NCI-H748 treated with DMSO at 0.1 percent for 48 hours (cell line): ENCODE data around the gene CFAP410.
"Not testable (repeated sequence)": the region's sequence is repeated elsewhere in the genome, so short reads cannot be mapped to it uniquely, and the experiment has no call there.

Experiments used
- DNase-seq: peaks from one replicate; lab custom pipeline; 2025; lab: John Stamatoyannopoulos, UW

CFAP410 gene

GRCh38 chr21:44368711-44369446 lies 29.7 kb upstream of the CFAP410 start:
- DNase-seq: no peak

GRCh38 chr21:44366586-44367211 lies 27.5 kb upstream of the CFAP410 start:
- DNase-seq: no peak

DNA sequence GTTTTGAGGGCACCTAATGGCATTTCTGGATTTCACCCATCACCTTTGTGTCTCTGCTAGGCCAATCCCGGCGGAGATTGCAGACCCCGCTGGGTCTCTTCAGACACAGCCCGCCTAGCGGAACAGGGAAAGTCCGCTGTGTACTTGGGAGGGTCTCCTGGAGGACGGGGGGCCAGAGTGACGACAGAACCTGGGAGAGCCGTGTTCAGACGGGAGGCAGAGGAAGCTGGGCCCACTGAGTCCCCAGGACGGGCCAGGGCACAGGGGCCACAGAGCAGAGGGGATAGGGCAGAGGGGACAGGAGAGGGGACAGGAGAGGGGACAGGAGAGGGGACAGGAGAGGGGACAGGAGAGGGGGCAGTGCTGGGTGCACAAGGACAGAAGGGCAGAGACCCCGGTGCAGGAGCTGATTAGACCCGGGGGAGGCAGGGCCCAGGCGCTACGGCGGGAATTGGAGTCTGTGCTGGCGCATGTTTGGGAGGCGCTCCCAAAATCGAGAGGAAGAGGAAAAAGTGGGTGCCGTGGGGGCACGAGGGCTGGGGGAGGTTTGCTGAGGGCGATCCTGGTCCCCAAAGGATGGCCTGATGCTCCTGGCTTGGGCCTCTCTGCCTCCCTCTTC lies 26.9 kb upstream of the CFAP410 start:
- no peak for DNase-seq

DNA sequence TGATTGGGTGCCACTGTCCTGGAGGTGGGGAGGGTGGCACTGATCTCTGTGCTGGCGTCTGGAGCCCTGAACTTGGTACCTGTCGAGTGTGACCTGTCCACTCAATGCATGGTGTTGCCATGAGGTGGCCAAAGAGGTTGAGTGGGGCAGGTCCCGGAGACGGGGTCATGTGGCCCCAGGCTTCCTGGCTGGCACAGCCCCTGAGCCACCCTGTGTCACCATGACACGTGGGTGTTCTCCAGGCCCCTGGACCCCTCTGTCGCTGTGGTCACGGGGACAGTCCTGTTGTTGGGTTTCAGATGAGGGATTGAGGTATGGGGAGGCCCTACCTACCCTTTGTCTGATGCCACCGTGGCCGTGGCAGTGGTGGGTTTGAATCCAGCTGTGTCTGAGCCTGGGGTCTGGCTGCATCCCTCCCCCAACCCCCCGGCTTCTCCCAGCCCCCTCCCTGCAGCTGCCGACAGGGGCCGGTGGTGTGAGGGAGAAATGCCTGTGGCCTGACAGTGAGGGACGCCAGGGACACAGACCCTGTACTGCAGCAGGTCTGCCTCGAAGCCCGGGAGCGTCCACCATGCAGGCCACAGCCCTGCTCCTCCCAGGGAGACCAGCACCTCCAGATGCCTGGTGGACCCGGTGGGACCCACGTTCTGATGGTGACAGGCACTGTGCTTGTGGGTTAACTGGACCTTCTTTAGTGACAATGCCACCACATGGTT lies 26.2 kb upstream of the CFAP410 start:
- DNase-seq: no peak

DNA sequence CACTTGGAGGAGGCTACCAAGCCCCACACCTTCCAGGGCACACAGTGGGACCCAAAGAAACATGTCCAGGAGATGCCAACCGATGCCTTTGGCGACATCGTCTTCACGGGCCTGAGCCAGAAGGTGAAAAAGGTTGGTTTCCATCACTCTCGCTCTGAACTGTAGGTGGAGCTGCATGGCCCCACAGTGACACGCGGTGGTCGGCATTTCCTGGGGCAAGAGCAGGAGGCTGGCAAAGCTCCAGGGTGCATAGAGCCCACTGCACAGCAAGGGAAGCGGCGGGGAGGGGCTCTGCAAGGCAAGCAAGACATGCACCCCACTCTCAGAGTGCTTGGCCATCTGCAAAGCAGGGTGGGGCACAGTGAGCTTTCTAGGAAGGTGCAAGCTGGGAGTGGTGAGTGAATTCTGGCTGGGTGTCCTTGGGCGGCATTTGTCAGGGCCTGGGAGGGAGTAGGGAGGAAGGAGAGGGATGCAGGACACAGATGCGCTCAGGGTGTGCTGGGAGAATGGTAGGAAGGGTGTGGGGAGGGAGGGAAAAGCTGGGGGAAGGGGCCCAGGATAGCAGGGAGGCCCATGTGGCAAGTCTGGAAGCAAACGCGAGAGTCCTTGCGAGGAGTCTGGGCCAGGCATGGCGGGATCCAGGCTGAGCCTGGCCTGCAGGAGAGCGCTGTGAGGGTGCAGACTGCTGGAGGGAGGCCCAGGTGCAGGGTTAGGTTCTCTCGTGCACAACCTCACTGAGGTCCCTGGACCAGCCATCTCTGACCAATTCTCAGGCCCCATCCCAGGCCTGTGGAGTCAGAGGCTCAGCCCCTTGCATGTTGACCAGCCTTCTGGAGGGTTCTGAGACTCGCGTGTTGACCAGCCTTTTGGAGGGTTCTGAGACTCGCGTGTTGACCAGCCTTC lies 25.2 kb upstream of the CFAP410 start:
- DNase-seq: no peak

DNA sequence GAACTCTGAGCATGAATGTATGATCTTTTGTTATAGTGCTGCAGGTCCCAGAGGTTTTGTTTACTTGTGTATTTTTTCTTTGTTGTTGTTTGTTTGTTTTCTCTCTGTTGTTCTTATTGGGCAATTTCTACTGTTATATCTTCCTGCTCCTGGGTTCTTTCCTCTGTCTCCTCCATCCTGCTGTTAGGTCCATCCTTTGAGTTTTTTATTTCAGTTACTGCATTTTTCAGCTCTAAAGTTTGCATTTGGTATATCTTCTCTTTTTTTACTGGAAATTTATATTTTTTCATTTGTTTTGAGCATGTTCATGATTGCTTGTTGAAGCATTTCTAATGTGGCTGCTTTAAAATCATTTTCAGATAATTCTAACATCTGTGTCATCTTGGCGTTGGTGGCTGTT lies 24.1 kb upstream of the CFAP410 start:
- DNase-seq: no peak

DNA sequence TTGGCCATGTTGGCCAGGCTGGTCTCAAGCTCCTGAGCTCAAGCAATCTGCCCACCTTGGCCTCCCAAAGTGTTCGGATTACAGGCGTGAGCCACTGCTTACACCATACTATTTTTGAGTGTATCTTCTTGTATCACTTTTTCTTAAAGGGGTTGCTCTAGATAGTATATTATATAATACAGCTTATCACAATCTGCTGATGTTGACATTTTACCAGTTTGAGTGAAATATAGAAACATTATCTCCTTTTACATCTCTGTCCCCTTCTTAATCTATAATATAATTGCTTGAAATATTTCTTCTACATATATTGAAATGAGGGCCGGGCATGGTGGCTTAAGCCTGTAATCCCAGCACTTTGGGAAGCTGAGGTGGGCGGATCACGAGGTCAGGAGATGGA lies 22.7 kb upstream of the CFAP410 start:
- DNase-seq: not testable (repeated sequence)

DNA sequence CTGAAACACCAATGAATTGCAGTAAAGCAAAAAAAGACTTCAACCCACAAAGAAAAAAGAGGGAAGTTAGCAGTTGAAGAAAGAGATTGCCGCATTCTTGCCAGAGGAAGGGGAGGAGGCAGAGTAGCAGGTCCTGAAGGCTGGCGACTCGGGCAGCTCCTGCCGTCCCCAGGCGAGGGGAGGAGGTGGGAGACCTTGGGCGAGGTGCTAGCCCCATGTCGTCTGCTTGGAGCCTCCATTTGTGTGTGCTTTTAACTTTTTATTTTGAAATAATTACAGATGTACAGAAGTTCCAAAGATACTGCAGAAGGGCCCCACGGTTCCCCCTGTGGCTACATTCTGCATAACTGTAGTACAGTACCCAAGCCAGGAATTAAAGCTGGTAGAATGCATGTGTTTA lies 21.0 kb upstream of the CFAP410 start:
- DNase-seq: no peak

DNA sequence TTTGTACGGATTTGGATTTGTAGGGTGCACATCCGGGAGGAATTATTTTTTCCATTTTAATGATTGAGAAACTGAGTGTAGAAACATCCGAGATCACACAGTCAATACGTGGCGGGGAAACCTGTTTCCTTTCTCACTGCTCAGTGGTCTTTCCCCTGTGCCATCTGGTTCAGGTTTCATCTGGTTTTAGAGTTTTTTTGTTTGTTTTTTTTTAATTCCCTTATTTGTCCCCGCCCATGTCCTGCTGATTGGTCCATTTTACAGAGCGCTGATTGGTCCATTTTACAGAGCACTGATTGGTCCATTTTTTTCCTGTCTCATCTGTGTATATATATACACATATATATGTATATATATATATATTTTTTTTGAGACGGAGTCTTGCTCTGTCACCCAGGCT lies 20.2 kb upstream of the CFAP410 start:
- DNase-seq: no peak

DNA sequence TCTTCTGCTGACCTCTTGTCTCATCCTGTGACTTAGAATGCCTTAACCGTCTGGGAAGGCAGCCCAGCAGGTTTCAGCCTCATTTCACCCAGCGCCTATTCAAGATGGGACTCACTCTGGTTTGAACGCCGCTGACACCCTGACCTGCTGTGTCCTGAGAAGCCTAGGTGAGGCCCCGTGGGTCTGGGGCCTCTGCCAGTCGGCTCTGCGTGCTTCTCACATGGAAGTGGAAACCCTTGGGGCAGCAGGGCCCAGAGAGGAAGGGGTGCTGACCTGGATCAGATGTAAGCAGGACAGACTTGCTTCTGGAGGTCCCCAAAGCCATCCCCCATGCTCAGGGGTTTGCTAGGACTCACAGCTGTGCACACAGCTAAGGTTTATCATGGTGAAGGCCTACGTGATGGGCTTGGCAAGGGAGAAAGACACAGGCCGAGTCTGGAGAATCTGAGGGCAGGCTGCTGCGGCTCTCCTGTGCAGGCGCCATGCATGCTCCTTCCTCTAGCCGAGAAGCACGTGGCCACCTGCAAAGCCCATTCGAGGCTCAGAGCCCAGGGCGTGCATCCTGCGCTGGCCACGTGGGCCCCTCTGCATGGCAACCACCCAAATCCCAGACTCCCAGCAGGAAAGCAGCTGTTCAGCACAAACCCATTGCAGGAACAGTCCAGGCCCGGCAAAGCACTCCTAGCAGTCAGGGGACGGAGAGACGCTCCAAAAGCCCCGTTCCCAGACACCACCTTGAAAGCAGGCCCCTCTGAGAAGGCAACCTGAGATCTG lies 18.1 kb upstream of the CFAP410 start:
- DNase-seq: no peak

GRCh38 chr21:44356636-44357035 lies 17.4 kb upstream of the CFAP410 start:
- DNase-seq: no peak

DNA sequence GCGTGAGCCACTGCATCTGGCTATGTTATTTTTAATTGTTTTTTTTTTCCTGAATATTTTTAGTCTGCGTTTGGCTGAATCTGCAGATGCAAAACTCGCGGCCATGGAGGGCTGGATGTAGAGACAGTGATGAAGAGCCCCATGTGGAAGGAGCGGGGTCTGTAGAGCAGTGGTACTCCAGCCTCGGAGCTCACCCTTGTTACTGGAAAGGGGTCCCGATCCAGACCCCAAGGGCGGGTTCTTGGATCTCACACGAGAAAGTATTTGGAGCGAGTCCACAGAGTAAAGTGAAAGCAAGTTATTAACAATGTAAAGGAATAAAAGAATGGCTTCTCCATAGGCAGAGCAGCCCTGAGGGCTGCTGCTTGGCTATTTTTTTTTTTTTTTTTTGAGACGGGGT lies 17.0 kb upstream of the CFAP410 start:
- DNase-seq: no peak

DNA sequence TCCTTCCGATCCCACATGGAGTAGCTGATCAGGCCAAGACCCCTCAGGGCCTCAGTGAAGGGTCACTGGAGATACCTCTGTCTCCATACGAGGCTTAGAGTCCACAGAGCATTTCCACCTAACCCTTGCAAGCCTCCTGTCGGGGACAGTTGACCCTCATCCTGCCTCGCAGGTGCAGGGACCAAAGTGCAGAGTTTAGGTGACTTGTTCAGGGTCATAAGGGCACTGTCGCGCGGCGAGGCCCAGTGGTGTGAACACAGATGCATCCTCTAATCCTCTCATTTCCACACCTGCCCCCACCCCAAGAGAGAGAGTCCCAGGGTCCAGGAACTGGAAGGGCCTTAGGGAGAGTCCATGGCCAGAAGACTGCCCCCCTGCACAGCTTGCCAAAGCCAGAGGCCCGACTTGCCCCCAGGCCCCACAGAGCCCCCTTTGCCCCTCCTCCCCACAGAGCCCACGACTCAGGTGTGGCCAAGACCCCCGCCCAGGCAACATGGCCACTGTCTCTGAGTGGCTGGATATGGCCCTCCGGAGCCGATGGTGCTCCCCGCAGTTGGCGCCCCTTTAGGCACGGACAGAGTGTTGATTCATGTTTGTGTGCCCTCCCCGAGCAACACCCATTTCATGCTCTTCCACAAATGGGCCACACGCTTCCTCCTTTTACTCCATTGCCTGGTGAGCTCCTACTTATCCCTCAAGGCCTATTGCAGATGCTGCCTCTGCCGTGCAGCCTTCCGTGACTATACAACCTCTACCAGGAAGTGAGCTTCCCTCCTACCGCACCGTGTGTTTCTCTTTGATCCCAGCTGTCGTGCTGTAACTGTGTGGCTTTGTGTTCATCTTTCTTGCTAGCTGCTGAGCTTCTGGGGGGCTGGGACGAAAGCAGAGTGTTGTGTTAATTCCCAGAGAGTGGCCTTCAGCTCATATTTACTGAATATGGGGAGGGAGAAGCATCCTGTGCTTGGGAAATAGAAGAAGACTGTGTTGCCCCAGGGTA lies 15.9 kb upstream of the CFAP410 start:
- no peak for DNase-seq

- no peak for DNase-seq
Observed at GRCh38 chr21:44354001-44354405, 14.8 kb upstream of the CFAP410 start.

- no peak for DNase-seq
Observed at GRCh38 chr21:44353191-44353970, 14.2 kb upstream of the CFAP410 start, which contains the start of gene TRPM2. Gene TRPM2, plus strand, starts transcription at chr21:44353621. Its CDS starts 80 bp downstream, at chr21:44353701.

DNA sequence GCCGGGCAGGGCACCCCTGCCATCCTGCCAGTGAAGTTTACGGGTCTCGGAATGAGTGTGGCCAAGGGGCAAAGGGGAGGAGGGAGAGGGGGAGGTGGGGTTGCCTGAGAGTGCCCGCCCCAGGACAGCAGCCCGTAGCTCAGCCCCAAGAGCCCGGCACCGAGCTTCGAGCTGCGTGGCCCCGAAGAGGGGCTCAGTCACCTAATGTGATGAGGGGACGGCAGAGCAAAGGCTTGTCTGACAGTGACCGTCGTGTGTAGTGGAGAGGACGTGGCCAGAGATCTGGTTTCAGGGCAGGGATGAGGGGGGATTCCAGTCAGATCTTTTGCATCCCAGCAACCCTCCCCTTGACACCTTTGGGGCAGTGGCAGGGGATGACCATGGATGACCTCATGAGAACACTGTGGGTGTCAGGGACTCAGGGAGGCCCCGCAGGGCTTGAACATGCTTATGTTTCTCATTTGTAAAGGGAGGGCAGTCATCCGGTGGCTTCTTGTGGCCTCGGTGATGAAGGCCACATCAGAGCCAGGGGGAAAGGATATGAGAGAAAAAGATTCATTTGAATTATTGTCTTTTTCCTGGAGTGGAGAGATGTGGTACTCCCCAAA lies 13.2 kb upstream of the CFAP410 start:
- no peak for DNase-seq

- no peak for DNase-seq
Observed at GRCh38 chr21:44351535-44352252, 12.5 kb upstream of the CFAP410 start.
